Measurements from ENCODE around the gene DPCD. TPM values are rescaled to one million over a fixed set of nuclear protein-coding genes. Genes with fewer than 3 reads are reported as not detected.

The DPCD gene
- total and polyA plus RNA-seq, 10 of the 15 experiments (the other 5 are each of a cell fraction or from before 2014, with no cell fraction given) = 9.7 to 50.9 (median 26.3) TPM

DNA sequence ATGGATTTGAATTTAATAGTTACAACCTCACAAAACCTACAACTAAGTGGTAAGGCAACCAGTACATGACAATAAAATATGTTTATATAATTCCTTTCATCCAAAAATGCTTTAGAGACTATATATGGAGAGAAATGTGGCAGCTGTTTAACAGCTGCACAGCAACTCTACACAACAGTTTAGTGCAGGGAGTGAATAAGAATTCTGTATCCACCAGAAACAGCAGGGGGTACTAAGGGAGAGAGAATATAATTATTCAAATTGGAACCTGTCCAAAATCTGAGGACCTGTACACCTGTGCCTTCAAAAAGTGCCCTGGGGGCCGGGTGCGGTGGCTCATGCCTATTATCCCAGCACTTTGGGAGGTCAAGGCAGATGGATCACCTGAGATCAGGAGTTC lies 49.7 kb upstream of the DPCD start:
- no TSS peak for BruUV-seq (replicated peaks)
- FAIRE-seq = no peak
- SMC1A ChIA-PET (ENCODE audit: uncharacterized antibody, unreplicated experiment) = interaction anchor here (0.7 to 1.4 kb wide), 4 partner anchors 8 to 242 kb away, joined by 3 to 4 read pairs (median 3); no protein-coding TSS in a partner anchor
- Histone ChIP-seq H2AFZ (ENCODE audit: control insufficient read depth, low read depth, low read length) (no peak overlapping the region), H3K27ac (ENCODE audit: control insufficient read depth, insufficient read depth) (no peak overlapping the region), H3K79me2 (ENCODE audit: control insufficient read depth, insufficient read depth, low read length) (no peaks in the 10 kb centered on the region), H3K9me3 (replicated peaks; ENCODE audit: control insufficient read depth, insufficient read depth, low read length) (no peaks in the 10 kb centered on the region), H3K4me1 (ENCODE audit: control insufficient read depth, insufficient read depth, low read length) (0 out of 2 replicates have a peak, but pooled peaks cover 3% of the 10 kb centered on the region), H3K4me3 (no peak overlapping the region), H3K27me3 (replicated peaks in 1 of 2; ENCODE audit: control insufficient read depth in 2 of 2, insufficient read depth in 2 of 2, low read length in 1 of 2) (no peaks in the 10 kb centered on the region), H3K9ac (ENCODE audit: control insufficient read depth, insufficient read depth, low read length) (no peak overlapping the region), H3K4me2 (ENCODE audit: control insufficient read depth, insufficient read depth) (no peak overlapping the region), H3K36me3 (ENCODE audit: control insufficient read depth in 2 of 2, insufficient read depth in 2 of 2, low read length in 1 of 2) (no peaks in the 10 kb centered on the region), H4K20me1 (ENCODE audit: control insufficient read depth, insufficient read depth) (no peaks in the 10 kb centered on the region)
- ATAC-seq = no peak
- RAD21 ChIA-PET (ENCODE audit: unreplicated experiment) = interaction anchor here (0.9 kb wide), 1 partner anchor 32 kb away, joined by 4 read pairs; no protein-coding TSS in a partner anchor
- 100% methylated on average over 2 of the region's 2 CpGs for WGBS (ENCODE audit: insufficient coverage, insufficient replicate concordance, low lambda C conversion rate, missing lambda C conversion rate)
- no peak for DNase-seq (ENCODE audit: low read depth, low spot score)
- CTCF ChIA-PET = interaction anchor here (0.6 to 3.3 kb wide), 4 partner anchors 18 to 72 kb away, joined by 3 to 24 read pairs (median 4); no protein-coding TSS in a partner anchor
- TF ChIP-seq GABPA (IDR thresholded peaks at IDR 0.05; ENCODE audit: low read depth) (no peak), SRF (IDR thresholded peaks at IDR 0.05; ENCODE audit: low read depth in 2 of 2, low read length in 2 of 2) (no peak), ETV6 (conservative IDR thresholded peaks at IDR 0.05 in 1 of 2, IDR thresholded peaks at IDR 0.05 in 1 of 2; ENCODE audit: borderline replicate concordance in 1 of 2, low read depth in 1 of 2) (no peak), SIX5 (IDR thresholded peaks at IDR 0.05; ENCODE audit: low read depth, low read length, severe bottlenecking) (no peak), KAT2A (conservative IDR thresholded peaks at IDR 0.05; ENCODE audit: control insufficient read depth, low read depth, low read length) (no peak), KDM1A (IDR thresholded peaks at IDR 0.05; ENCODE audit: borderline replicate concordance) (no peak), WRNIP1 (IDR thresholded peaks at IDR 0.05; ENCODE audit: borderline replicate concordance, low read depth, low read length) (no peak), TBL1XR1 (IDR thresholded peaks at IDR 0.05; ENCODE audit: low read depth, low read length) (no peak), MEF2A (IDR thresholded peaks at IDR 0.05; ENCODE audit: insufficient read depth, low read depth, low read length) (no peak), CUX1 (IDR thresholded peaks at IDR 0.05; ENCODE audit: insufficient replicate concordance, low read depth, low read length) (no peak), HDAC6 (IDR thresholded peaks at IDR 0.05; ENCODE audit: unreplicated experiment) (no peak), HSF1 (IDR thresholded peaks at IDR 0.05; ENCODE audit: low read depth, low read length) (no peak), JUND (IDR thresholded peaks at IDR 0.05; ENCODE audit: low read depth, low read length) (no peak), SREBF2 (IDR thresholded peaks at IDR 0.05; ENCODE audit: low read length) (no peak), ZNF274 (IDR thresholded peaks at IDR 0.05; ENCODE audit: insufficient read depth, insufficient read length) (no peak), MLLT1 (IDR thresholded peaks at IDR 0.05) (no peak)
- POLR2A ChIA-PET = no interaction called here
- intact Hi-C loops (cut with micrococcal nuclease; ENCODE audit: unreplicated experiment) = no loop called here
- in situ Hi-C loops (cut with MboI) = no loop called here

Measured in GM12878 (cell line).